GM06990 (cell line): Measurements from ENCODE around the gene TMCO4.

Experiments
- DNase-seq: peaks from one replicate; pipeline ENCODE4 v3.0.0-alpha.2; 2011; ENCODE audit not compliant: insufficient read length; ENCODE audit errors: extremely low read depth
- H3K27me3 ChIP-seq: replicated peaks from 2 replicates; pipeline ENCODE4 v1.6.0; 2011; ENCODE audit warnings: low read length; ENCODE audit not compliant: control insufficient read depth, insufficient read depth
- H3K36me3 ChIP-seq: 2 replicates; pipeline ENCODE4 v1.5.1; 2011; ENCODE audit warnings: low read length; ENCODE audit not compliant: control insufficient read depth, insufficient read depth
- H3K4me3 ChIP-seq: replicated peaks from 2 replicates; pipeline ENCODE4 v1.5.1; 2011; ENCODE audit warnings: low read depth, mild to moderate bottlenecking, control low read depth, low read length
- TF ChIP-seq, protein P1 (sequence below): IDR thresholded peaks from 2 replicates; pipeline ENCODE4 v1.5.1; 2011; ENCODE audit warnings: low read length, control low read depth, mild to moderate bottlenecking, inconsistent platforms; ENCODE audit not compliant: insufficient read depth, poor library complexity, severe bottlenecking

Gene TMCO4

DNA sequence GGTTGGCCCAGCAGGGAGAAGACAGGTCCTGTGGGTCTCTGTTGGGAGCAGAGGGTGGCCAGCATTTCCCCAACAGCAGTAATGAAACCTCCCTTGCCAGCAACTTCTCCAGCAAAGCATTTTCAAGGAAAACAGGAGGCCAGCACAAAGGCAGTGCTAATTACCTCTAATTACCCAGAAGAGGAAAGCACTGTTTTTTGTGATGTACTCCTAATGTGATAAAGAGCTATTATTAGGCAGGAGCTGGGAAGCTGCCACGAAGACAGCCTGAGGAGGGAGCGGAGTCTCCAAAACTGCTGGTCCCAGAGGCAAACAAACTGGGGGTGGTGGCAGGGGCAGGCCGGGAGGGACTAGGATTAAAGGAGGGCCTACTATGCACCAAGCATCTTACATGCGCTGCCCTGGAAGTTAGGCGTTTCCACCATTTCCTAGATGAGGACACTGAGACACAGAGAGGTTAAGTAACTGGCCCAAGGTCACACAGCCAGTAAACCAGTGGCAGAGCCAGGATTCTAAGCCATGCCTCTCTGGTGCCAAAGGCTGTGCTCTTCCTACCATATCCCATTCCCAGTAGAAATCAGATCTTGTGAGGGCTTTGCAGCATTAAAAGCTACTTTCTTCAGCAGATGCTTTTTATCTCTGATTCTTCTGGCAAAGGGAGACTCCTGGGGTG is 110.5 kb downstream of the TMCO4 start:
- TF ChIP-seq, protein P1, sequence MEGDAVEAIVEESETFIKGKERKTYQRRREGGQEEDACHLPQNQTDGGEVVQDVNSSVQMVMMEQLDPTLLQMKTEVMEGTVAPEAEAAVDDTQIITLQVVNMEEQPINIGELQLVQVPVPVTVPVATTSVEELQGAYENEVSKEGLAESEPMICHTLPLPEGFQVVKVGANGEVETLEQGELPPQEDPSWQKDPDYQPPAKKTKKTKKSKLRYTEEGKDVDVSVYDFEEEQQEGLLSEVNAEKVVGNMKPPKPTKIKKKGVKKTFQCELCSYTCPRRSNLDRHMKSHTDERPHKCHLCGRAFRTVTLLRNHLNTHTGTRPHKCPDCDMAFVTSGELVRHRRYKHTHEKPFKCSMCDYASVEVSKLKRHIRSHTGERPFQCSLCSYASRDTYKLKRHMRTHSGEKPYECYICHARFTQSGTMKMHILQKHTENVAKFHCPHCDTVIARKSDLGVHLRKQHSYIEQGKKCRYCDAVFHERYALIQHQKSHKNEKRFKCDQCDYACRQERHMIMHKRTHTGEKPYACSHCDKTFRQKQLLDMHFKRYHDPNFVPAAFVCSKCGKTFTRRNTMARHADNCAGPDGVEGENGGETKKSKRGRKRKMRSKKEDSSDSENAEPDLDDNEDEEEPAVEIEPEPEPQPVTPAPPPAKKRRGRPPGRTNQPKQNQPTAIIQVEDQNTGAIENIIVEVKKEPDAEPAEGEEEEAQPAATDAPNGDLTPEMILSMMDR: no peak
- Histone ChIP-seq H3K27me3 (no peaks in the 10 kb centered on the region), H3K4me3 (no peak overlapping the region), H3K36me3 (peaks cover 2% of the 10 kb centered on the region)
- DNase-seq: no peak

DNA sequence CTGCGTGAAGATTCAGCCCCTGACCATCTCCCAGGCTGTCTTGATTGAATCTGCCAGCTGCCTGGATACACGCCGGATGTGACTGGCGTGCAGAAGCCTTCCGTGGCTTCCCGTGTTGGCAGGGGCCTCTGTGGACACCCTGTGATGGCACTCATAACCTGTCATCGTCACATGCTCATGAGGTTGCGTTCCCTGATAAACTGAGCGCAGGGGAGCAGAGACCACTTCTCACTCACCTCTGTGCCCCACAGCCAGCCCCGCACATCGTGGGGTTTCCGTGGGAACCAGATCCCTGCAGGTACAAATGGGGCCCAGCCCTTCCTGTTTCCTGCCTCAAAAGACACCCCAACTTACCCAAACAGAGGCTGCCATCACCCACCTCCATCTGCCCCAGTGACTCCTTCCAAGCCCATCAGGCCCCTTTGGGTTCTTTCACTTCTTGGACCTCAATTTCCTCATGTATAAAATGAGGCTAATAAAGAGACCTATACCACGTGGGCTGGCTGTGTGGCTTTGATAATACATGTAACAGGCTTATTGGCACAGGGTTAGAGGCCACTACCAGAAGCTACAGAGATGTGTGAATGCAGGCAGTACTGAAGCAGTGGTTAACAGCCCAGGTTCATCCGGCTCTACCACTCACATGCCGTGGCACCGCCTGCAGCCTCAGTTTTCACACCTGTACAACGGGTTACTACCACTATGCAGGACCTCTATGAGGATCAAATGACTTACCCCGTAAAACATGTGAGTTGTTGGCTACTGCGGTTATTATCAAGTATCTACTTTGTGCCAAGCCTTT is 111.5 kb downstream of the TMCO4 start:
- Histone ChIP-seq H3K36me3 (no peaks in the 10 kb centered on the region; the same call in none of the 2 replicates), H3K27me3 (no peaks in the 10 kb centered on the region), H3K4me3 (no peak overlapping the region)
- TF ChIP-seq, protein P1: no peak
- DNase-seq: no peak

- no peak for DNase-seq
- TF ChIP-seq, protein P1: no peak
- no peak overlapping the region for H3K4me3 ChIP-seq
- H3K36me3 ChIP-seq: no peaks in the 10 kb centered on the region; the same call in none of the 2 replicates
- H3K27me3 ChIP-seq: no peaks in the 10 kb centered on the region
Measured at GRCh38 chr1:19687414-19687813, 112.3 kb downstream of the TMCO4 start.

- no peak for DNase-seq
- TF ChIP-seq, protein P1: no peak
- H3K36me3 ChIP-seq: no peaks in the 10 kb centered on the region; the same call in none of the 2 replicates
Measured at GRCh38 chr1:19685994-19686393, 113.7 kb downstream of the TMCO4 start.

DNA sequence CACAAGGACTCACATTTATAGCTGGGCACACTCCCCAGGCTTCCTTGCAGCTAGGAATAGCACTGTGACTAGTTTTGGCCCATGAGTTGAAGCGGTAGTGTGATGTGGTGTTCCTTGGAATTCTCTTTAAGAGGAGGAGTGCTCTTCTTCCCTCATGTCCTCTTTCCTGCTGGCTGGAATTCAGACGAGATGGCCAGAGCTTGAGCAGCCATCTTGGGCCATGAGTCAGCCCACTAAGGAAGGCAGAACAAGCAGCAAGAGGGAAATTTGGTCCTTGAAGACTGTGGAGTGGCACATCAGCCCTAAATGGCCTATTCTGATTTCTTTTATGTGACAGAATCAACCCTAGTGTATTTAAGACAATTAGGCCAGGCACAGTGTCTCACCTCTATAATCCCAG is 115.0 kb downstream of the TMCO4 start:
- Histone ChIP-seq H3K36me3 (no peaks in the 10 kb centered on the region; the same call in none of the 2 replicates), H3K4me3 (no peak overlapping the region), H3K27me3 (no peaks in the 10 kb centered on the region)
- TF ChIP-seq, protein P1: no peak
- no peak for DNase-seq

More at GRCh38 chr1:19685994-19686393, 113.7 kb downstream of the TMCO4 start:
- Histone ChIP-seq H3K4me3 (no peak overlapping the region), H3K27me3 (no peaks in the 10 kb centered on the region)
